Keratinocyte (primary cell): ENCODE data around the gene FHL1.

Source experiments
- CTCF ChIP-seq, 3 experiments: IDR thresholded peaks in 1 of 3; conservative IDR thresholded peaks in 1 of 3; optimal IDR thresholded peaks in 1 of 3; 2 replicates in 2 of 3; 3 replicates in 1 of 3; pipeline versions ENCODE3 to v1.5.1; 2011; ENCODE audit warnings: low read length in 3 of 3, mild to moderate bottlenecking in 3 of 3, moderate library complexity in 2 of 3, control low read depth in 1 of 3, inconsistent platforms in 1 of 3; ENCODE audit not compliant: insufficient read depth in 2 of 3; ENCODE audit errors: extremely low read depth in 1 of 3
- EZH2 ChIP-seq: IDR thresholded peaks from one replicate; pipeline ENCODE4 v1.6.1; 2012; ENCODE audit warnings: inconsistent platforms, mild to moderate bottlenecking, low read length, moderate library complexity

GRCh38 chrX:136122207-136122606, 25.1 kb upstream of the FHL1 start:
- TF ChIP-seq CTCF (optimal IDR thresholded peaks at IDR 0.05 in 1 of 3, IDR thresholded peaks at IDR 0.05 in 1 of 3, conservative IDR thresholded peaks at IDR 0.05 in 1 of 3; ENCODE audit: extremely low read depth in 1 of 3, insufficient read depth in 2 of 3, low read length in 3 of 3) (no peak), EZH2 (no peak)
